Measurements from ENCODE around the gene NUDT3.

DNA sequence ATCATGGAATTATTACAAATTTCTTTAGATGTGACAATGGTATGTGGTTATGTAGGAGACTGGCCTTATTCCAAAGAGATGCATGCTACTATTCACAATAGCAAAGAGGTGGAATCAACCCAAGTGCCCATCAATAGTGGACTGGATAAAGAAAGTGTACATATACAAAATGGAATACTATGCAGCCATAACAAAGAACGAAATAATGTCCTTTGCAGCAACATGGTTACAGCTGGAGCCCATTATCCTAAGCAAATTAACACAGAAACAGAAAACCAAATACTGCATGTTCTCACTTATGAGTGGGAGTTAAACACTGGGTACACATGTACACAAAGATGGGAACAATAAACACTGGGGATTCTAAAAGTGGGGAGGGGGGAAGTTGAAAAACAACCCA, 69.7 kb downstream of the NUDT3 start:
- TF ChIP-seq, protein P1, sequence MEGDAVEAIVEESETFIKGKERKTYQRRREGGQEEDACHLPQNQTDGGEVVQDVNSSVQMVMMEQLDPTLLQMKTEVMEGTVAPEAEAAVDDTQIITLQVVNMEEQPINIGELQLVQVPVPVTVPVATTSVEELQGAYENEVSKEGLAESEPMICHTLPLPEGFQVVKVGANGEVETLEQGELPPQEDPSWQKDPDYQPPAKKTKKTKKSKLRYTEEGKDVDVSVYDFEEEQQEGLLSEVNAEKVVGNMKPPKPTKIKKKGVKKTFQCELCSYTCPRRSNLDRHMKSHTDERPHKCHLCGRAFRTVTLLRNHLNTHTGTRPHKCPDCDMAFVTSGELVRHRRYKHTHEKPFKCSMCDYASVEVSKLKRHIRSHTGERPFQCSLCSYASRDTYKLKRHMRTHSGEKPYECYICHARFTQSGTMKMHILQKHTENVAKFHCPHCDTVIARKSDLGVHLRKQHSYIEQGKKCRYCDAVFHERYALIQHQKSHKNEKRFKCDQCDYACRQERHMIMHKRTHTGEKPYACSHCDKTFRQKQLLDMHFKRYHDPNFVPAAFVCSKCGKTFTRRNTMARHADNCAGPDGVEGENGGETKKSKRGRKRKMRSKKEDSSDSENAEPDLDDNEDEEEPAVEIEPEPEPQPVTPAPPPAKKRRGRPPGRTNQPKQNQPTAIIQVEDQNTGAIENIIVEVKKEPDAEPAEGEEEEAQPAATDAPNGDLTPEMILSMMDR (IDR thresholded peaks at IDR 0.05) = no peak
- TF ChIP-seq POLR2A (IDR thresholded peaks at IDR 0.05) (no peak), EP300 (IDR thresholded peaks at IDR 0.05) (no peak)

Measured in ovary (tissue), 3 donors.